Nucleus accumbens (tissue), 56 donors: ENCODE measurements around the gene SMIM10L2A.
"Not testable (repeated sequence)": the region's sequence is repeated elsewhere in the genome, so short reads cannot be mapped to it uniquely, and the experiment has no call there.

Source experiments
- DNase-seq, 56 donors: peaks; one replicate each; lab custom pipeline; 2025; lab: John Stamatoyannopoulos, UW

SMIM10L2A gene

DNA sequence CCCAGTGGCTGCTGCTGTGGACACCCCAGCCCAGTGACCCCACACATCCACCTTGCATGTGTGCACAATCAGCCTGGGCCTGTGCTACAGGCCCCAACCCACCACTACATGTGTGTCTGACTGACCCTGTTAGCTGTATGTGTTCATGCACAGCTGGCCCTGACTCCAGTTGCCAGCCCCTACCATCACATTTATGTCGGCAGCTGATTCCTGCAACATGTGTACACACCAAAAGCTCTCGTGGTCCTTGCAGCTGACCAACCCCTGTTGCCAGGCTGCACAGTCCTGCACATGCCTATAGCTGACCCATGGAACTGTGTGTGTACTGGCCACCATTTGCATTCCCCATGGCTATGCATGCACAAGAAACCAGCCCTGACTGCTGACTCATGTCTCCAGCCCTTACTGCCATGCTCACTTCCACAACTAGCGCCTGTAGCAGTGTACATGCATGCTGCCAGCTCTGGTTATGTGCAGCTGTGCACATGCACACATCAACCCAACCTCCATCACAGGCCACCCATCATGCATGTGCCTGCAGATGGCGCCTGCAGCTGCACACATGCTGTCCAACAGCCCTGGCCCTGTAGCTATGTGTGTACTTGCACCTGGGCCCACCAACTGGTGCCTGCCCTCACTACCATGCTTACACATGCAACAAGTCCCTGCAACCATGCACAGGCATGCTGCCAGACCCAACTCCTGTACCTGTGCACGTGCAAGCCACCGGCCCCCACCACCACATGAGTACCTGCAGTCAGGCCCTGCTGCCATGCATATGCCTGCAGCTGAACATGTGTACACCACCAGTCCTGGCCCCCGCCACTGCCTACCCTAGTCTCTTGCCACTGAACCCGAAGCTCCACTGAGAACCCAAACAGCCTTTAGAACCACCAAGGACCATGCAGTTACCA is 28.1 kb downstream of the SMIM10L2A start:
- DNase-seq: no peak

DNA sequence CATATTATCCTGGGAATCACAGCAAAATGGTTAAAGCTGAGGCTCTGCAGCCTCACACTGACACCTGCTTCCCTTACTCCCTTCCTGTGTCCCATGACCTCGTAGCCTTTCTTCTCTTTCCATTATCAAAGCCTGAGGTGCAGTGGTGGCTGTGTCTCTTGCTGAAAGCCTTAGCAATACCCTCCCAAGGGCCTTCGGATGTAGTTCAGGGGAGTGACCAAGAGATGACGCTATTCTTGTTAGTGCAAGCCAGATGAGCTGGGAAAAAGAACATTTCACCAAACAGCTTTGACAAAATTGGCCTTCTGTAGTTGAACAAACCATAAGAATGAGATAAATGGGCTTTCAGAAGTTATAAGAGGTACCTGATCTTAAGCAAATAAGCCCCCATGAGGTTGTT is 31.6 kb downstream of the SMIM10L2A start:
- DNase-seq: no peak

DNA sequence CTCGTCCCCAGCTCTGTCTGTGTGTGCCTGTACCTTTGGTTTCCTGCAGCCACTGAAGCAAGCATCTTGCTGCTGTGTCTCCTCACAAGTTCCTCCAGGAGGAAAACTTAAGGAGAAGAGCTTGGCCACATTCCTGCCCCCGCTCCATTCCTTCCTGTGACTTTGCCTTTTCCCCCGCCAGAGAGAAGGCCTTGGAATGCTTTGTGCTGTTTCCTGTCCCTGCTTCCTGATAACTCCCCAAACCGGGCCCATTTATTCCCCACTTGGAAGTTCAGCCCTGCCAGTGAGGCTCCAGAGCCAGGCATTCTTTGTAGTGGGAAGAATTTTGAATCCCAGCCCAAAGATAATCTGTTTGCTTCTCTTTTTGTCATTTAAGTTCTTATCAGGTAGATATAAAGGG is 33.1 kb downstream of the SMIM10L2A start:
- DNase-seq: no peak

DNA sequence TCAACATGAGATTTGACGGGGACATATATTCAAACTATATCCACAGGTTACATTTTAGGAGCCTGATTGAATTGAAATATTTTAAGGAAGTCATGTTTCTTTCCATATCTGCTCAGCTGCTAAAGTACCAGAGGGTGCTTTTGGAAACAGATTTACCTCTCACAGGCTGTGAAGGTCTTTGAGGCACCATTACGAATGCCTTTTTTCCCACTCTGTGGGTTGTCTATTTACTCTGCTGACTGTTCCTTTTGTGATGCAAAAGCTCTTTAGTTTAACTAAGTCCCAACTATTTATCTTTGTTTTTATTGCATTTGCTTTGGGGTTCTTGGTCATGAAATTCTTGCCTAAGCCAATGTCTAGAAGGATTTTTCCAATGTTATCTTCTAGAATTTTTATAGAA is 40.0 kb downstream of the SMIM10L2A start:
- not testable (repeated sequence) for DNase-seq

DNA sequence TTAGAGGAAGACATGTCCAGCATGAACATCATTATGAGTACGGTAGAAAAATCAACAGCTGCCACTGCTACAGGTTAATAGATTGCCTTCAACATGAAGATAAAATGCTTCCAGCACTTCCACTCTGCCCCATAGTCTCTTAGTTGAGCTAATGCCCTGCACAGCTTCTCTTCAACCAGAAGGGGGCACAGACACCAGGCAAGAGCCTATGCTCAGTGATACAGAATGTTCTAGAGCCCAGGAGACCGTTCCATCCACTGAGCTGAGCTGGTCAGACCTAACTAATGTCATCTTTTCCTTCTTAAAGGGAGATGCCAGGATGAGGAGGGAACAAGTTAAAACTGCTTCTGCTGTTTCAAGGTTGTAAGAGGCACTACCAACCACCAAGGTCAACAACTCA is 42.2 kb downstream of the SMIM10L2A start:
- no peak for DNase-seq

DNA sequence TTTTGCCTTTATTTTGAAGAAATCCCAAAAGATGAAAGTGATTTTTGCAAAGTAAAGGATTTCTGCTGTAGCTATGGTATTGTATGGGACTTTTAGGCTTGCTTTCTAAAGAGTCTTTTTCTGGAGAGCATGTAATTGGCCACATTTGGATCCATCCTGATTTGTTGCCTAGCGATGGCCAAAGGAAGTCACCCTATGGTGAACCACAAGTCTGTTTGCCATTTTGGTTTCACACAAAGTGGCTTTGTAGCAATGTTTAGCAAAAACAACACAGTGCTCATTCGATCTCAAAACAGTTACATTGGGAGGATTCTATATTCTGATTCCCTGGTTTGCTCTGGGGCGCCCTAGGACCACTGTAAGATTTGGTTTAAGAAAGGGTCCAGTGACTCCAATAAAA is 54.6 kb downstream of the SMIM10L2A start:
- no peak for DNase-seq

DNA sequence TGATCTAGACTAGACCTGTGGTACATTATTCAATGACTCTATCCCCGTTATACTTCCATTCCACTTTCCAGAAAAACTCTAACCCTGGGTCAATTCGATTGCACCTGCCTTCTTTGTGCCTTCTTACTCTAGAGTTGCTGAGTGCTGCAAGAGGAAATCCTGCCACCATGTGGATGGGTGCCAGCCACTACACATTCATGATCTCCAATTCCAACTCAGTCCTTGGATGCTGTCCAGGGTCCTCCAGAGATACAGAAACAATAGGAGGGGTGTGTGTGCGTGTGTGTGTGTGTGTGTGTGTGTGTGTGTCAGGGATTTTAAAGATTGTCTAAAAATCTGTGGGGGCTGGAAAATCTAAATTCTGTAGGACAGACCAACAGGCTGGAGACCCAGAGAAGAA is 55.8 kb downstream of the SMIM10L2A start:
- DNase-seq: peak in 41 of 56 donors; percentile 0 to 63 (median 12)
